NCI-H446 (cell line): ENCODE measurements around the gene TLR10.
"Not testable (repeated sequence)": the region's sequence is repeated elsewhere in the genome, so short reads cannot be mapped to it uniquely, and the experiment has no call there.

ENCODE experiments used
- DNase-seq, 2 experiments: peaks; one replicate each; lab custom pipeline; 2025; lab: John Stamatoyannopoulos, UW

Gene TLR10

DNA sequence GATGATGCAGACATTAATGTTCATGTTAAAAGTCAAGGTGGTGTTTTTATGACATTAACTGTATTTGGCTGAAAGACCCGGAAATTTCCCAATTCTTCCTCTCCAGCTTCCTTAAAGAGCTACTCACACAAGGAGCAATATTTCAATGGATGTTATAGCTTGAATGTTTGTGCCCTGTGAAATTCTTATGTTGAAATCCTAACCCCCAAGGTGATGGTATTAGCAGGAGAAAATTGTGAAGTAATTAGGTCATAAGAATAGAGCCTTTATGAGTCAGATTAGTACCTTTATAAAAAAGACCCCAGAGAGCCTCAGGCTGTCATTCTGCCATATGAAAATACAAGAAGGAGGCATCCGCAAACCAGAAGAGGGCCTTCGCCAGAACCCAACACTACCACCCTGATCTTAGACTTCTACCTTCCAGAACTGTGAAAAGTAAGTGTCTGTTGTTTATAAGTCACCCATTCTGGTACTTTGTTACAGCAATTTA is 18.2 kb upstream of the TLR10 start:
- no peak for DNase-seq

DNA sequence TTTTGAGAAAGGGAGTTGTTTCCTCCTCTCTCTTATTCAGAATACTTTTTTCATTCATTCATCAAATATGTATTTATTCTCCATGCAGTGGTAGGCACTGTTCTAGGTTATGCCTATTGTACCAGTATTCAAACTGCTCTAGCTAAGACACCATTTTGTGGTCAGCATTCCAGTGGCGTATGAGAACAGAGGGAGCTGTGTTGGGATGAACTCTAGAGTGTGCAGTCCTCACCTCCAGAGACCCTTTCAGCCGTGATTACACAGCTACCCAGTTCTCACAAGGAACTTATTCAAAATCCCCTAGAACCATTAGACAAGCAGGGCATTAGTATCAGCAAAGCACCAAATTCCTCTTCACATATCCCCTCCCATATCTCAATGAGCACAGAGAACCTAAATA is 17.6 kb upstream of the TLR10 start:
- DNase-seq = no peak

DNA sequence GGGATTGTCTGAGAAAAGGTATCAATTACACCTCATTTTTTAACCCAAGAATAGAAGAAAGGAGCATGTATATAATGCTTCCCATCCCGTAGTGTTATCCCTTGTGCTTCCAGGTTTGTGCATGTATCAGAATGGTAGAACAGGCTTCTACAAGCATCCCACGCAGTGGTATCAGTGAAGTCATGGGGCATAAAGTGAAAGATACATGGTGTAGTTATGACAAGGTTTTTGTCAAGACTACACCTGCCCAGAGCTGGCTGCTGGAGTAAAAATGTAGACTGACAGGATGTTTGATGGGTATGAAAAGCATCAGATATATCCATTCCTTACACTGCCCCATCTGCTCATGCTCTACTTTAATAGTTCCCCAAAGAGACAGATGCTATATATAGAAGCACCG is 12.3 kb upstream of the TLR10 start:
- no peak for DNase-seq

DNA sequence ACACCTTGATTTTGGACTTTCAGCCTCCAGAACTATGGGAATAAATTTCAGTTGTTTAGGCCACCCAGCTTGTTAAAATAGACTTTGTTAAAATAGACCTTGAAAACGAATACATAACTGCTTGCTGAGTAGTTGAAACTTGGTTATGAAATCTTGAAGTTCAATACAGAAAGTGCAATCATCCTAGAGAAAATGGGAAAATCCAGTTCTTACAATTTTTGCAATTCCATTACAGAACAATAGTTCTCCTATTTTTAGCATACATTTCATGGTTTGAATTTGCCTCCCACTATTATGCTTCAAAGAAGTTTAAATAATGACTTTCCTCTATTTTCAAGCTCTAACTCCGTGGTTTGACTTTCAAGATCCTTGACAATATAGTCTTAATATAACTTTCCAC is 11.3 kb upstream of the TLR10 start:
- DNase-seq = no peak

DNA sequence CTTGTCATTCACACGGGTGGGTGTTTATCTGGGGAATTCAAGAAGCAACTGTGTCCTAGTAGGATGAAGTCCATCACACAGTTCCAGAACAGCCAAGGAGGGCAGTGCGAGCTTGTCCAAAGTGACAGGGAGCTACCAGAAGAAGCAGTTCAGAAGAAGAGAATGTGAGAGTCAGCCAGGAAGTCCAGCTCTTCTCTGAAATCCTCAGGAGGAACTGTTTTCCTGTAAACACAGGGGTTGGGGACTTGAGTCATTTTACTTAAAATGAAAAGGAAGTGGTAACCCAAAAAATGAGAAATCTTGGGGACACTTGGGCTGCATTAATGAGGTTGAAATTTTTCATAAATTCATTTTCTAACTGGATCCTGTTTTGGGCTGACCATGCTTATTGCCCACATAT is 8.2 kb upstream of the TLR10 start:
- DNase-seq = no peak

DNA sequence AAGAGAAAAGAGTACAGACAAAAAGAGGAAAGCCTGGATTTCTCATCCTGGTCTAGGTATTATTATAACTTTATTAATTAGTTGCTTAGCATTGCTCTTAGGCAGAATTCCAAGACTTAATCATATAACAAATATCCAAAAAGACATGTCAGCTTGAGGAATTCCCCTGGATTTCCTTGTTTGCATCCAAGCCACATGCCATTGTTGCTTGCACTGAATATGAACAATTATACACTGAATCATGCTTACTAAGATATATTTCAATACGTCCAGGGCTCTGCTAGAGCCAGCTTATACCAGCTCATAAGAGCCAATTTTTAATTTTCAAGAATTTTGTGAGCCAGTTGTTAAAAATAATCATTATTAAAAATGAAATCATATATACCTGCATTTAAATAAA is 5.5 kb upstream of the TLR10 start:
- DNase-seq = no peak

DNA sequence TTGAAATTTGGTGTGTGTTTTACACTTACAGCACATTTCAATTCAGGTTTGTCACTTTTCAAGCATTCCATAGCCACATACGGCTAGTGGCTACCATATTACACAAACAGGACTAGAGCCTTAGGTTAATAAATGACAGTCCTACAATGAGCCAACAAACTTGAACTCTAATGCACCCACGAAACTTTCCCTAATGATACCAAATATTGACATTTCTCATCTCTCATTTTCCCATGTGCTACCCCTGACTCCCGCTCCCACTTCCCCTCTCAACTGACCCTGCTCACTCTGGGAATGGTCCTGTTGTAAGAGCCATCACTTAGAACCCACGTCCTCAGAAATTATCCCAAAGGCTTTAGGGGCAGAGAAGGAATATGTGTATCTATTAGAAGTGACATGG is 4.9 kb upstream of the TLR10 start:
- no peak for DNase-seq

DNA sequence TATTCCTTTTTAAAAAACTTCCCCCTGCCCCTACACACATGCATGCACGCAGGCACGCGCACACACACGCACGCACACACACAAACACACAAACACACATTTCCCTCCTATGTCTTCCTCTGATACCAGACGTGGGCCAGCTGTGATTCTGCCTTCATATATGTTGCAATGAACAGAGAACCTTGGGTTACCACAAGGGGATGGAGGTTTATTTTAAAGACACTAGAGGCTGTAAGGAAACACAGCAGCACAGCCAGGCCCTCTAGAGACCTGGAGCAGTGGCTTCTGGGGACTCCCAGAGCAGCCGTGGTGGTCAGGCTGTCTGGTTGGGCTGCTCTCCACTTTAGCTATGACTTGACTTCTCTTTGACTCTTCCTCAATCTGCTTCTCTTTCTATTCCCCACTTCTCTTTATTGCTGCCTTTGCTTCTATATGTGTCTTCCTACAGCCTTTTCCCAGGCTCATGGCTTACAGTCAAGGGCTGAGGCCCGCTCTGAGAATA is 3.2 kb upstream of the TLR10 start:
- no peak for DNase-seq

DNA sequence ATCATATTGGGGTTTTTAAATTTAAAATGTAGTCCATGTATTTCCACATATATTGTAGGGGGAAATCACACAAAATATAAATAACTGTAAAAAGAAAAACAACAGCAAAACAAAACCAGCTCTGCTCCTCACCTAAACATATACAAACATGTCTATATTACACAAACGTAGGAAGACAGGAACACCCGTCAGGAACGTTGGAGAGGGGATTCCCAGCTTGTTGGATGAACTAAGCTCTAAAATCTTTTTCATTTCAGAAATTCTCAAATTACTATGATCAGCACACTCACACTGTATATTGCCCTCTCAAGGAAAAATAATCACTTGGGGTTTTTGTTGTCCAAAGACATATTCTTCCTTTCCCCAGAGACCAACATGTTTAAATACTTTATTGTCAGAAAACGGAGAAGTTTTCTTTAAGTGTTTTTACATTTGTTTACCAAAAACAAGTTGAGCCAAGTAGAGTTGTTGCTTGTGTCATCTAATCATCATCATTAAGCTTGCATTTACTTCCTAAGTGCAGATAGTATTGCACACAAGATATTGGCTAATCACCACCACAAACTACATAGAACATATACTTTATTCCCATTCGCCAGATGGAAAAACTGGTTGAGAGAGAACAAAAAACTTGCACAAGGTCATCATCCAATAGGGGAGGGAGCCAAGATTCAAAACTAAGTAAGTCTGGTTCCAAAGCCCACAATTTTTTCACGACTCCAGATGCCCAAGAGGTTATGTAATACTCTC is 2.4 kb upstream of the TLR10 start:
- DNase-seq = no peak

DNA sequence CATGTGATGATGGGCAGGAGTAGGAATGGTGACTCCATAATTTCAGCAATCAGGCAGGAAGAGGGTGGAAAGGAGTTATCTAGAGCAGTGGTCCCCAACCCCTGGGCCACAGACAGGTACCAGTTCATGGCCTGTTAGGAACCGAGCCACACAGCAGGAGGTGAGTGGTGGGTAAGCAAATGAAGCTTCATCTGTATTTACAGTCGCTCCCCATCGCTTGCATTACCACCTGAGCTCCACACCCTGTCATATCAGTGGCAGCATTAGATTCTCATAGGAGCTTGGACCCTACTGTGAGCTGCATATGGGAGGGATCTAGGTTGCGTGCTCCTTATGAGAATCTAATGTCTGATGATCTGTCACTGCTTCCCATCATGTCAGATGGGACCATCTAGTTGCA is 1.4 kb upstream of the TLR10 start:
- no peak for DNase-seq

DNA sequence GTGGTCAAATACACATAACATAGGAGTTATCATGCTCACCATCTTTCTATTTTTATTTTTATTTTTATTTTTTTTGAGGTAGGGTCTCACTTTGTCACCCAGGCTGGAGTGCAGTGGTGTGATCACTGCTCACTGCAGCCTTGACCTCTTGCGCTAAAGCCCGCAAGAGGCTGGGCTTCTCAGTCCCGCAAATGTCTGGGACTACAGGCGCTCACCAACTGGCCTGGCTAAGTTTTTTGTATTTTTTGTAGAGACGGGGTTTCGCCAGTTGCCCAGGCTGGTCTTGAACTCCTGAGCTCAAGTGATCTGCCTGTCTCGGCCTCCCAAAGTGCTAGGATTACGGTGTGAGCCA is 295 bp upstream of the TLR10 start:
- DNase-seq = no peak

DNA sequence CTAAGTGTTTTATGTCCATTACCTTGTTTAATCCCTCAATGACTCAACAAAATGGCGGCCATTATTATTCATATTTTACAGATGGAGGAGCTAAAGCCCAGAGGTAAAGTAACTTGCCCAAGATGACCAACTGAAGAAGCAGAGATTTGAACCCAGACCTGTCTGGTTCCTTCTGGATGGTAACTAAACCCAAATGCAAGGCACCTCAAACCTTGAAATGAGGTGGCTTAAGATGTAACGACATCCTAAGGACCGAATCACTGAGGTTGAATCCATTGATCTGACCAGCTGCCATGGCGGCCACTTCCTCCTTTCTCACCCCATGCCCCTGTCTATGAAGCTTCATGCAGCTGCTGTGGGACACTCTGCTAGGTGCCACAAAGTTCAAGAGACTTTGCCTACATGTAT is 932 bp downstream of the TLR10 start:
- no peak for DNase-seq

DNA sequence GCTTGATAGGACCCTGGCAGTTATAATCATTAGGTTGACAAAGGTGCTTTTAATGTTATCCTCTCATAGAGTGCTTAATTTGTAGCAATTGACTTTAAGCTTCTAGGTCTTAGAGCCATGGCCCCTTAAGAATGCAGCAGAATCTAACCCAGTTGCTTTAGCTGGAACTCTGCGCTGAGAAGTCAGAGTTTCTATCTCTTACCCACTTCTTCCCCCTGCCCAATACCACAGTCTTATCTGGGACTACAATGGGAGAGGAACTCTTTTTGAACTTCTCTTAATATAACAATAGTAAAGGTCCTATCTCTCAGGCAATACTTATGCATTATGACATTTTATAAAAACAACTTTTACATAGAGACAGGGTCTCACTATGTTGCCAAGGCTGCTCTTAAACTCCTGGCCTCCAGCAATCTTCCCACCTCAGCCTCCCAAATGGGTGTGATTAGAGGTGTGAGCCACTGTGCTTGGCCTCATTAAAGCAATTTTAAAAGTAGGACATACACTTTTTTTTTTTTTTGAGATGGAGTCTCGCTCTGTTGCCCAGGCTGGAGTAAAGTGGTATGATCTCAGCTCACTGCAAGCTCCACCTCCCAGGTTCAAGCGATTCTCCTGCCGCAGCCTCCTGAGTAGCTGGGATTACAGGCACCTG is 1.8 kb downstream of the TLR10 start:
- DNase-seq = no peak

DNA sequence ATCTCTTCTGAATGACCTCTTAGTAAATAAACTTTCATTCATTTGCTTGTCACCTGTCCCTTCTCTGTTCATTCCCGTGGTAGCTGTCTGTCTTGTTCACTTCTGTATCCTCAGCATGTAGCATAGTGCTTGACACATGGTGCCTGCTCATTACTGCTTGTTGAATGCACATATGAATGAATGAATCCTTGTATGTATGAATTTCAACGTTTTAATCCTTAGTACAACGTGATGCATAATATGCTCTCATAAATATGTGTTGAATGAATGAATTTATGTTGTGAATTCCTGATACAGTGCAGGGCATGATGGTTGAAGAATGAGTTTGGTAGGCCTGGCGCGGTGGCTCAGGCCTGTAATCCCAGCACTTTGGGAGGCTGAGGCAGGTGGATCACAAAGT is 3.0 kb downstream of the TLR10 start:
- DNase-seq = no peak

DNA sequence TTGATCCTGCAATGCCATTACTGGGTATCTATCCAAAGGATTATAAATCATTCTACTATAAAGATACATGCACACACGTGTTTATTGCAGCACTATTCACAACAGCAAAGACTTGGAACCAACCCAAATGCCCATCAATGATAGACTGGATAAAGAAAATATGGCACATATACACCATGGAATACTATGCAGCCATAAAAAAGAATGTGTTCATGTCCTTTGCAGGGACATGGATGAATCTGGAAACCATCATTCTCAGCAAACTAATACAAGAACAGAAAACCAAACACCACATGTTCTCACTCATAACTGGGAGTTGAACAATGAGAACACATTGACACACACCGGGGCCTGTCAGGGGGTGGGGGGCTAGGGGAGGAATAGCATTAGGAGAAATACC is 4.9 kb downstream of the TLR10 start:
- DNase-seq = not testable (repeated sequence)

DNA sequence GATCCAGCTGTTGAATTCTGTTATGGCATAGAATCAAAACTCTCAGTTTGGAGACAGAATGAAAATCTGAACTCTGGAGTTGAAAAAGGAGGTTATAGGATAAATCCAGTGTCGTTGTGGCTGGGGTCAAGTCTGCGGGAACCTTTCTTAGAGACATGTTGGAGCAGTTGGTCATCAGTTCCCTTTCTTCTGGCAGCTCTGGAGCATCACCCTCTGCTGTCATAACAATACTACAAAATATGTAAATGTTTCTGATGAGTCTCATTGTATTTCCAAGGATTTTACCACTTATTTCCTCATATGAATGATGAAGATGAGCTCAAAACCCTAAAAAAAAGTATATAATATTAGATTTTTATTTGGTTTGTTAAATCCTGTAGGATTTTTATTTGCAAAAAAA is 7.5 kb downstream of the TLR10 start:
- DNase-seq = no peak

DNA sequence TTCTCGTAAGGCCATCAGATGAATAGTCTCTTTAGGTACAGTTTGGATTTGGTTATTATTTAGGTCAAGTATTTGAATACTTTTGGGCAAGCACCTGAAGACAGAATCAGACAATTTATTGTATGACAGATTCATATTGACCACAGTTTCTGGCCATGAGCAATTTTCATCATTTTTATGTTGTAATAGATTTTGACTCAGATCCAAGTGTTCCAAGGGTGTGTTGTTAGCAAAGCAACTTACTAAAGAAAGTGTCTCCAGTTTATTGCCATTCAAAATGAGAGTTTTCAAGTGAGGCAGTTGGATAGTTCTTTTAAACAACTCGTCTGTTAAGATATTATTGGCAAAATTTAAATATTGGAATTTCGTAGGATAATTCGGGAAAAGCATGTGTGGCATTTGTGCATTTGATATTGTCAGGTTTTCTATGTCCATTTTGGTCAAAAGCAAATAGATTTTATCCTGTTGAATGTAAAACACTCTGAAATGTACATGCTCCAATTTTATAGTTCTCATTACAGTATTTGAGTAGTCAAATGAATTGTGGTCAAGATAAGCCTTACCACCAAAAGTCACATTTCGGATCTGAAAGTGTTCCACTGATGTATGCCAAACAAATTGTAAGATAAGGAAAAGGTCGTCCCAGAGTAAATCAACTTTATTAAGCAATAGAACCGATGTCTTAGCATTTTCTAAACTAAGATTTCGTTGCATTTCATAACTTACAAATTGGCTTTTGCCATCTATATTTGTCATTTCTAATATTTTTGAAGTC is 8.4 kb downstream of the TLR10 start:
- no peak for DNase-seq

DNA sequence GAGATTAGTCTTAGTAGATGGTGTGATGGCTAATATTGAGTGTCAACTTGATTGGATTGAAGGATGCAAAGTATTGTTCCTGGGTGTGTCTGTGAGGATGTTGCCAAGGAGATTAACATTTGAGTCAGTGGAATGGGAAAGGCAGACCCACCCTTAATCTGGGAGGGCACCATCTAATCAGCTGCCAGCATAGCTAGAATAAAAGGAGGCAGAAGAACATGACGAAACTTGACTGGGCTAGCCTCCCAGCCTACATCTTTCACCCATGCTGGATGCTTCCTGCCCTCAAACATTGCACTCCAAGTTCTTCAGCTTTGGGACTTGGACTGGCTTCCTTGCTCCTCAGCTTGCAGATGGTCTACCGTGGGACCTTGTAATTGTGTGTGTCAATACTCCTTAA is 12.5 kb downstream of the TLR10 start:
- not testable (repeated sequence) for DNase-seq

DNA sequence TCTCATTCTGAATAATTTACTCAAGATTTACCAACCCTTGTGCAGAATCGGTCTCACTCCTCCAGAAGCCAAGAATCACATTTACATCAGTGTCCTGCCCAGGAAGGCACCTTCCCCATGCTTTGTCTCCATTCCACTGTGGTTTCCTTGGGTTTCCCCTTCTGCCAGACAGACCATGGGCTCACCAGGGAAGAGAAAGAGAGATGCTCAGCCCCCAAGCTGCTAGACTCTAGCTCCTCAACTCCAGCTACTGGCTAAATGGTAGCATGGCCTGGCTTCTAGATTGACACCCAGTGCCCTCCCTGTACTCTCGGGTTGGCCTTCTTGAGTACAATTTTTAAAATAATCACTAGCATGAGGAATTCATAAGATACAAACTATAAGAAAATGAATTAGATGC is 12.9 kb downstream of the TLR10 start:
- DNase-seq = no peak

DNA sequence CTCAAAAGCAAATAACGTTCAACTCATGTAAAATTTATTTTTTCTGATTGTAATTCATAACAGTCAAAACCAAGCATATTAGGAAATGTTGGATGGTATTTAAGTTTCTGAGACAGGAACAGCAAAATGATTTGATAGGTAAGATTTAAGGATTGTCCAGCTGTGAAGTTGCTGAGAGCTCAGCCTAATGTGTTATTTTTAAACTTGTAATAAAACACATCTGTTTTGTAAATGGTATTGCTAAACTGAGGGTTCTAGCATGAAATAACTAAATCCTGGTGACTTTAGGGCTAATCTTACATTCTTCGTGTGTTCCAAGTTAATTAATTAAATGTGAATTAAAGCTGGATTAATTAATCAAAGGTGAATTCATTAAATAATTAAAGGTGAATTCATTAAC is 13.3 kb downstream of the TLR10 start:
- no peak for DNase-seq

DNA sequence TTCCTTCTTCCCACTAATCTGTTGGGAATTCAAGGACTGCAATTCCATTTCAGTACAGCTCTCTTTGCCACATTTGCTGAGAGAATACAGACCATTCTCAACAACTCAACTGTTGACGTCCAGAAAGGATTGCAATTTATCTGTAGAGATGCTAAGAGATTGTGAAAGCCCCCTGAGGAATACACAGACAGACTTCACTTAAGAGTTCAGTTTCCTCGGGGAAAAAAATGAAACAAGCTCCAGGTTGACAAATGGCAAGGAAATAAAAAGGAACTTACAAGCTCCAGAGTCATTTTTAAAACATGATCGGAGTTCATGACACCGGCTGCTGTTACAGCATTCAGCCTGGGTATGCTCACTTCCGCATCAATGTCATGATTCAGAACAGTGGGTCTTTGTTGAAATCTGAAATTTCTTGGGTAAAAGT is 13.8 kb downstream of the TLR10 start:
- DNase-seq = no peak

DNA sequence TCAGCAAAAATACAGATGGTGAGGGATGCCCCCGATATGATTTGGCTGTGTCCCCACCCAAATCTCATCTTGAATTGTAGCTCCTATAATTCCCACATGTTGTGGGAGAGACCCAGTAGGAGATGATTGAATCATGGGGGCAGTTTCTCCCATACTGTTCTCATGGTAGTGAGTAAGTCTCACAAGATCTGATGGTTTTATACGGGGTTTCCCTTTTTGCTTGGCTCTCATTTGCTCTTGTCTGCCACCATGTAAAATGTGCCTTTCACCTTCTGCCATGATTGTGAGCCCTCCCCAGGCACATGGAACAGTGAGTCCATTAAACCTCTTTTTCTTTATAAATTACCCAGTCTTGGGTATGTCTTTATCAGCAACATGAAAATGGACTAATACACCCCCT is 15.8 kb downstream of the TLR10 start:
- DNase-seq = not testable (repeated sequence)

DNA sequence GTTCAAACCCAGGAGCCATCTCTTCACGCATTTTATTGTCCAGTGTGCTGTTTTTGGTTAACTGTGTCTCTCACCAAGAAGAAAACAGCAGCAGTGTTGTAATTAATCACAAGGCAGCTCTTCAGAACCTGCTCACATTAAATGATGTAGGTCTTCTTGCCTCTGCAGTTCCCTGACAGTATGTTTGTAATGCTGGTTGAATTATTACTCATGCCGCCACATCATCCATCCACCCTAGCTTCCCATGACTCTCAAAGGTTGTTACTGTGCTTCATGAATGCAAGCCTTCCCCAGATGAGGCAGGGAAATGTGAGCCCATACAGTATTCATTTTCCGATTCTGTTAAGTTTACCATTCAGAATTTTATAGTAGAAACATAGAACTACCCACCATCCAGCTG is 17.4 kb downstream of the TLR10 start:
- DNase-seq = no peak
